Kidney capillary endothelial cell (primary cell): ENCODE measurements around the gene MLST8.

Experiments
- DNase-seq: peaks from one replicate; pipeline ENCODE4 v3.0.0-alpha.2; 2018; ENCODE audit warnings: low spot score

The MLST8 gene

DNA sequence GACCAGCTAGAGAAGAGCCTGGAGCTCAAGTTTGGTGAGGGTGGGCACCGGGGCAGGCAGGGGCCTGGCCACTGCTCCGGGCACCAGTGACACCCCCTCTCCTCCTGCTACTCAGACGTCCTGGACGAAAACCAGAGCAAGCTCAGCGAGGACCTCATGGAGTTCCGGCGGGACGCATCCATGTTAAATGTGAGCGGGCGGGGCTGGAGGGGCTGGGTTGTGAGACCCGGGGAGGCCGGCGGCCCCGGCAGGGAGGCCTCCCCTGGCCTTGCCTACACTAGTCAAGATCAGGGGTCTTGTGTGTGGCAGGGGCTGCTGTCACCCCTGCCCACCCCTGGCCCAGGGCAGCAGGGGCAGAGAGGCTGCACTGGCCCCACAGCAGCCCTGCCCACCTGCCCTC, 31.9 kb upstream of the MLST8 start:
- no peak for DNase-seq

DNA sequence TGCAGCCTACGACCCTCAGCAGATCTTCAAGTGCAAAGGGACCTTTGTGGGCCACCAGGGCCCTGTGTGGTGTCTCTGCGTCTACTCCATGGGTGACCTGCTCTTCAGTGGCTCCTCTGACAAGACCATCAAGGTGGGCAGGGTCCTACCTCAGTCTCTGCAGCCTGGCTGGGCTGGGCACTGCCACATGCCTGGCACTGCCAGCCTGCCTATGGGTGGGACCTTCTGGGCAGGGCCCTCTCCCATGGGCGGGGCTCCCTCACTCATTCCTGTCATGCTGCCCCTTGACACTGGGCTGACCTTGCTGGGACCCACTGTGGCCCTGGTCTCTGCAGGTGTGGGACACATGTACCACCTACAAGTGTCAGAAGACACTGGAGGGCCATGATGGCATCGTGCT, 31.3 kb upstream of the MLST8 start:
- DNase-seq: no peak

DNA sequence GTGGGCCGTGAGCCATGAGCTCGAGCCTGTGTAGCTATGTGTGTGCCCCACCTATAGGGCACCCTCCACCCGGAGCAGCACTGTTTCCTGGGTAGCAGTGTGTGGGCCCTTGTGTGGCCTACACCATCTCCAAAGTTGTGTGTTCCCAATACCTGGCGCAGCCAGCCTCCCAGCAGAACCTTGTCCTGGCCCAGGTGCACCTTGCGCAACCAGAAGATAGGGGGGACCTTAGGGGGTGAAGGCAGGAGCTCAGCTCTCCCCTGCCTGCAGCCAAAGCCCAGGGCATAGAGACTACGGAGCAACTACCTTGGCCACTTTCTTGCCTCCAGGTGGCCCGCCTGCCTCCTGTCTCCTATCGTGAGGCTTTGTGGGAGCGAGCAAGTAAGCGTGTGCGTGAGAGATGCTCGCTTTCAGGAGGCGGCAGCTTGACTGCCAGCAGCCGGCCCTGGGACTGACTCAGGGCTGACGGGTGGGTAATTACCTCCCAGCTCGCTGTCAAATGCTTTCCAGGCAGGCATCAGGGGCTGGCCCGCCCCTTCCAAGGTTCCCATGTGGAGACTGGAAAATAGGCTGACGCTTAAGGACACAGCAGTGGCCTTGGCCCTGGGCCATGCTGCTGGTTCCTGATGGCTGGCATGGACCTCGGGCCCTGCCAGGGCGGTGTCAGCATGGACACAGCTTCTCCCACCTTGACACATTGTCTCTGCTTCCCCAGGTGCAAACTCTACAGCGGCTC, 30.7 kb upstream of the MLST8 start:
- no peak for DNase-seq

DNA sequence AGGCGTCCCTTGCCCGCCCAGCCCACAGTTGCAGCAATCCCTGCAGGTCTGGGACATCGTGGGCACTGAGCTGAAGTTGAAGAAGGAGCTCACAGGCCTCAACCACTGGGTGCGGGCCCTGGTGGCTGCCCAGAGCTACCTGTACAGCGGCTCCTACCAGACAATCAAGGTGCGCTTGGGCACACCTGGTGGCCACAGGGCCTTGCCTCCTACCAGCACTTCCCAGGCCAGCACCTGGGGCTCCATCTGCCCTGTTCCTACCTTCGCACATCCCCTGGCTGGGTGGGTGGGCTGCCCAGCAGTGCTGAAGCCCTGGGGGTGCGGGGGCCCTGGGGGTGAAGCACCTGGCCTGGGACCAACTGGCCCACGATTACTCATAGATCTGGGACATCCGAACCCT, 29.8 kb upstream of the MLST8 start:
- no peak for DNase-seq

DNA sequence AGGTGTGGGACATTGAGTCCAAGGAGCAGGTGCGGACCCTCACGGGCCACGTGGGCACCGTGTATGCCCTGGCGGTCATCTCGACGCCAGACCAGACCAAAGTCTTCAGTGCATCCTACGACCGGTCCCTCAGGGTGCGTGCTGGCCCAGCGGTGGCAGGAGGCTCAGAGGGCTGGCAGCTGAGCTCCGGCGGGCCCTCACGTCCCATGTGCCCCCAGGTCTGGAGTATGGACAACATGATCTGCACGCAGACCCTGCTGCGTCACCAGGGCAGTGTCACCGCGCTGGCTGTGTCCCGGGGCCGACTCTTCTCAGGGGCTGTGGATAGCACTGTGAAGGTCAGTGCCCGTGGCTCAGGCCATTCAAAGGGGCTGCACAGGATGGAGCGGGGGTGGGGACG, 29.2 kb upstream of the MLST8 start:
- no peak for DNase-seq

DNA sequence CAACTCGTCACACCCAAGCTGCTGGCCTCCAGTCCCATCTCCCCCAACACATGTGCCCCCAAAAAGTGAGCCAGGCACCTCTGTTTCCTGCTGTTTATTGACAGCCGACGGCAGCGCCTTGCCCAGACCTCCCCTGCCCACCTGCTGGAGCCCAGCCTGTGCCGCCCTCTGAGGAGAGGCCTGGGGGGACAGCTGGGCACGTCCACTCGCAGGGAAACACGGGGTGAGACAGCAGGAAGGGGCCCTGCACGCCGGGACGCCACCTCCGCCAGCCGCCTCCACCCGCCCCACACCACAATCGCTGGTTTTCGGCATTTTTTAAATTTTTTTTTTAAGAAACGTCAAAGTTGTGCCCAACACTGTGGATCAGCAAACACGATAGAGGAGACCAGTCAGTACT, 28.2 kb upstream of the MLST8 start:
- DNase-seq: no peak

DNA sequence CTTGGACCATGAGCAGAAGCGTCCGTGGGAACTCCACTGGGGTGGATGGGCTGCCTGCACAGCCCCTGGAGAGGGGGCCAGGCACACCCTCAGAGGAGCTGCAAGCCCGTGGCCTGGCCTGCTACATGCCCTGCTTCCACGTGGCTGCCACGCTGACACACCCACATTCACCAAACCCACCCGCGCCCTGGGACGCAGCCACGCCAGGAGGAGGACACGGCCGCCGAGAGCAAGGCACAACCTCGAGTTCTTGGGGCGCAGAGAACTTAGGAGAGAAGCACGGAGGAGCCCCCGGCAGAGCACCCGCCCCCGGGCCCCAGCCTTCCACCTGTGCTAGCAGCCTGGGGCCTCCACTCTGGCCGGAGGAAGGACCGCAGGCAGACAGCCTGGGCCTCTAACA, 27.7 kb upstream of the MLST8 start:
- no peak for DNase-seq

DNA sequence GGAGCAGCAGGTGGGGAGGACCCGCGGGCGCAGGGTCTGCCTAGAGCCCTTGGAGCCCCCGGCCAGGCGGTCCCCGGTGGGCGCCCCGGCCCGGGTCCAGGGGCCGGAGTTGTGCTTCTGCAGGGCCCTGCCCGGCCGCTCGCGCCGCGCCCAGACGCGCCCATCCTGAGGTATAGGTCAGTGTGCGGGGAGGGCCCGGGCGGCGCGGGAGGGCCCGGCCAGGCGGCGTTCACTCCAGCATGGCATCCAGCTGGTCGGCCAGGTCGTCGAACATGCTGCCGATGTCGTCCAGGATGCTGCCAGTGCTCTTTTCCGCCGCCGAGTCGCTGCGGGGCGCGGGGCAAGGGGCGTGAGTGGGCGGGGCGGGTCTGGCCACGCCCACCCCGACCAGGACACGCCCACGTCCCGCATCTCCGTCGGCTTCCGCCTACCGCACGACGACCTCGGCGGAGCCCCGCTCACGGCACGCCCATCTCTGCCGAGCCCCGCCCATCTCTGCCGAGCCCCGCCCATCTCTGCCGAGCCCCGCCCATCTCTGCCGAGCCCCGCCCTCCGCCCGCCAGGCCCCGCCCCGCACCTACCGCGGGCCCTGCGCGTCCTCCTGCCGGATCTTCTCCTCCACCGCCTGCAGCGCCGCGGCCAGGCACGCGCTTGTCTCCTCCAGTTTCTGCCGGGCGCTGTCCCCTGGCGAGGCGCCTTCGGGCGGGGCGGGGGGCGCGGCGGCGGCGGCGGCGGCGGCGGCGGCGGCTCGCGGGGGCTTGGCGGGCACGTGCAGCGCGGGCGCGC, 26.7 kb upstream of the MLST8 start:
- DNase-seq: peak; percentile 41

DNA sequence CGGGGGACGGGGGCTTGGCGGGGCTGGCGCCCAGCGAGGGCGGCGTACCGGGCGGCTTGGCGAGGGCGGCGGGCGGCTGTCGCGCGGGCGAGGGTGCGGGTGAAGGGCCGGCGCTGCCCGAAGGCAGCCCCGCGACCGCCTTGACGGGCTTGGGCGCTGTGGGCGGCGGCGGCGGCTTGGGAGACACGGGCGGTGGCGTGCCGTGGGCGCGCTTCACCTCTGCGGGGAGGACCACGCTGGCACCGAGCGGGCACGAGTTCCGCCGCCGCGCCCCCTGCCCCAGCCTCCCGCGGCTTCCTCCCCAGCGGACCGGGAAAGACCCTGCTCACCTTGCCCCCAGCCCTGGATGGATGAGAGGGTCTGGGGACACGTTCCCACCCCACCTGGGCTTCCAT, 26.1 kb upstream of the MLST8 start:
- no peak for DNase-seq

DNA sequence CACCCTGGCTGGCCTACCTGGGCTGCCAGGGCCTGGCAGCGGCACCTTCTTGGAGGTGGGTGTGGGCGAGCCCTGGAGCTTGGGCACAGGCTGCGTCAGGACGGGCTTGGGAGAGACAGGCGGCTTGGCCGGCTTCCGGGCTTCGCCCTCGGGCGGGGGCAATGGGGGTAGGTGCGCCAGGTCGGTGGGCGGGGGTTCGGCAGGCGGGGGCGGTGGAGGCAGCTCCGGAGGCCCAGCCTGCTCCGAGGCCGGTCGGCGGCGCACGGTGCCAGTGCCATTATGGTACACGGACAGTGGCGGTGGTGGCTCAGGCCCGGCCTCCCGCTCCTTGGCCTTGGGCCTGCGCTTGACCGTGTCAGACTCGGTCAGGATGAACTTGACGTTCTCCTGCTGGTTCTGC, 25.7 kb upstream of the MLST8 start:
- DNase-seq: no peak

DNA sequence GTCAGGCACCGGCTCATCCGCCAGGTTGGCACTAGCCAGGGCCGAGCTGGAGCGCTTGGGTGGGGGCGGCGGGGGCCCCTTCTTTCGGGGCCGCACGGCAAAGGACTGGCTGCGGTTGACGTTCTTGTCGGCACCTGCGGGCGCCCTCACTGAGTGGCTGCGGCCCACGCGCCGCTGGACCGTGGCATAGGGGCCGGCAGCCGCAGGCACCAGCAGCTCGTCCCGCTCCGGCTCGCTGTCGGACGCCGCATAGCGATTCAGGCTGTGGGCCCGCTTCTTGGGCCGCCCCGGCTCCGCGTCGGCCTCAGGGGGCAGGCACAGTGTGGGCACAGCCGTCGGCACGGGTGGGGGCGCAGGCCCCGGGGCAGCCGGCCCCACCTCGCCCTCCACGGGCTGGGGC, 24.8 kb upstream of the MLST8 start:
- DNase-seq: no peak

DNA sequence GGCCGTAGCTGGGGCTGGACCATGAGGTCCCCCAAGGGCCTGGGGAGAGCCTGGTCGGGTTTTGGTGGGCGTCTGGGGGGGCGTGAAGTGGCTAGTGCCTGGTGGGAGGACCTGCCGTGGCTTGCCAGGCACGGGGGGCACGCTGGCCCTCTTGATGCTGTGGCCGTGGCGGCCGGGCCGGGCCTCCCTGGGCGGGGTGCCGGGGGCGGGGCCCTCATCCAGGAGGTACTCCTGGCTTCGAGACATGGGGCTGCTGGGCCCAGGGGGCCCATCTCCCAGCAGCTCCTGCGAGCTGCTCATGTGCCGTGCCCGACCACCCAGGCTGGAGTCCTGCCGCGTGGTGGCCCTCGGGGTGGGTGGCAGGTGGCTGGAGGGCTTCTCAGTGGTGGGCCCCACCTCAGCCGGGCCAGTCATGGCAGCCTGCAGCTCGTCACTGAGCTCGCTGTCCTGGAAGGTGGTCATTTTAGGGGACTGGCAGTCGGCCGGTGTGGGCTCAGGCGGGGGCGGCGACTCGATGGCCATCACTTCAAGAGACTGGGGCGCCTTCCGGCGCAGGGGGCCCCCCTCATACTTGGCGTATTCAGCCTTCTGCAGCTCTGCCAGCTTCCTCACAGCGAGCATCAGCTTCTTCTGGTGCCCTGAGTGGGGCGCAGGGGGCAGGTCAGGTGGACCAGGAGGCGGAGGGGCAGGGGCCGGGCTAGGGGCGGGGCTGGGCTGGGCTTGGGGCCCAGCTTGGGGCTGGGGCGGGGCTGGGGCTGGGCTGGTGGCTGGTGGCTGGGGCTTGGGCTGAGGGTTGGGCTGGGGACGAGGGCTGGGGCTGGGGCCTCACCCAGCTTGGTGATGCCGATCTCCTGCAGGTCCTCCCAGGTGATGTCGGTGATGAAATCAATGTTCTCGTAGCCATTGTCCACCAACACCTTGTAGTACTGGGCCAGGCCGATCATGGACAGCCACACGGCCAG, 24.0 kb upstream of the MLST8 start:
- no peak for DNase-seq

DNA sequence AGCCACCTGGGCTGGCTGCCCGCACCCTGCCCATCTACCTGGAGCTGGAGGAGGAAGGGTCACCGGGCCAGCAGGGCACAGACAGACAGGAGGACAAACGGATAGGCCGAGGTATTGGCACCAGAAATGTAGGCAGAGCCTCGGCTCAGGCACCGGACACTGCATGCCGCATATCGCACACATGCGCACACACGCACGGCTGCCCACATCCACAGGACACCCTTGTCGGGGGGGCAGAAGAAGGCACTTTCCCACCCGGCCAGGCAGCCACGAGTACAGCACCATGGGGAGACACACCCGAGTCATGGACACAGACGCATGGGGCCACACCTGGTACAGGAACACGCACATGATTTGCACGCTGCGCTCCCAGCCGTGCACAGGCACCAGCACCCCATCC, 23.3 kb upstream of the MLST8 start:
- no peak for DNase-seq

DNA sequence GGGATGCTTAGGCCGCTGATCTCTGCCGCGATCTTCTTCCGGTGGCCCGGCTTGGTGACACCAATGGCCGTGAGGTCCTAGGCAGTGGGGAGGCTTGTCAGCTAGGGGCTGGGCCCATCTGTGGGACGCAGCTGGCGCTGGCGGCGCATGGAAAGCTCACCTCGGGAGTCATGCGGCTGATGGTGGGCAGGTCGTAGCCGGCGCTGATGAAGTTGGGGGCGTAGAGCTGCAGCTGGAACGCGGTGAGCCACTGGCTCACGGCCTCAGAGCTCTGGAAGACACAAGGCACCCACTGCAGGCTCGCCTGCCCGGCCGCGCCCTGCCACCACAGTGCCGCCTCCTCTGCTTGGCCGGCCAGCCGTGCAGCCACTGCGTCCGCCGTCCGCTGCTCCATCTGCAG, 21.6 kb upstream of the MLST8 start:
- no peak for DNase-seq

DNA sequence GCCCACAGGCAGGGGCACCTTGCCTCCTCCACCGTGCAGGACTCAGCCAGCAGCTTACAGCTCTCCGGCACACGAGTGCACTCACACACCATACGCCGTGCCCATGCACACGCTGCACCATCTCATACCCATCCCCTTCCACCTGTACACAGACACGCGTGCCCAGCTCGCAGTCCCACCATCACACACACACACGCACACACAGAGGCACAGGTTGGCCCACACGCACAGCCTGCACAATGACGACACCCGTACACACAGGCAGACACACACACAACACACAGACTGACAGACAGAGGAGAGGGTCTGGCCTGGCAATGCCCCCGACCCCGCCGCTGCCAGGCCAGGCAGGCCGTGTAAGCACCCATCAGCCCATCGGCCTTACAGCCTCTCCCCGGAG, 20.9 kb upstream of the MLST8 start:
- DNase-seq: no peak

DNA sequence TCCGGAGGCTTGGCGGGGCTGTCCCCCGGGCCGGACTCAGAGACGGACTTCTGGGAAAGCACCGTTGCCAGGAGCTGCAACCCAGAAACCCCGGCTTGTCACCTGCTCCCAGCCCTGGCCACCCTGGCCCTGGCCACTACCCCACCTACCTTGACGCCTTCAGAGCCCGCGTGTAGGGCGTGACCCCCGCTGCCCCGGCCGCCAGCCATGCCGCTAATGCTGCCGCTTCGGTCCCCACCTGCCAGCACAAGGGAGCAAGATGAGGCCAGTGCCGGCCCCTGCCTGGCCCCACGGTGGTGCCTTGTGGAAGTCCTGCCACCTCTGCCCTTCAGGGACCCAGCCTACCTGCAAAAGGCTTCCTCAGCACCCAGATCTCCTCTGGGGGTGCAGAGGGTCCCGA, 20.3 kb upstream of the MLST8 start:
- no peak for DNase-seq

DNA sequence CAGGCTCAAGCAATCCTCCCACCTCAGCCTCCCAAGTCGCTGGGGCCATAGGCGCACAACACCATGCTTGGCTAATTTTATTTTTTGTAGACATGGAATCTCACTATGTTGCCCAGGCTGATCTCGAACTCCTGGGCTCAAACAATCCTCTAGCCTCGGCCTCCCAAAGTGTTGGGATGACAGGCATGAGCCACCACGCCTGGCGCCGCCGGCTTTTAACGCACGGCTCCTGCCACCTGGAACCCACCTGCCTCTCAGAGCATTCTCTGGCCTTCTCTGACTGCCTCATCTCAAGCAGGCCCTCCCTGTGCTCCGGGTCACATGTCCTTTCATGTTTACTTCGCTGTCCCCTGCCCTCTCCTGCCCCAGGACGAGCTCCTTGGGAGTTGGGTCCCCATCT, 19.2 kb upstream of the MLST8 start:
- DNase-seq: no peak

DNA sequence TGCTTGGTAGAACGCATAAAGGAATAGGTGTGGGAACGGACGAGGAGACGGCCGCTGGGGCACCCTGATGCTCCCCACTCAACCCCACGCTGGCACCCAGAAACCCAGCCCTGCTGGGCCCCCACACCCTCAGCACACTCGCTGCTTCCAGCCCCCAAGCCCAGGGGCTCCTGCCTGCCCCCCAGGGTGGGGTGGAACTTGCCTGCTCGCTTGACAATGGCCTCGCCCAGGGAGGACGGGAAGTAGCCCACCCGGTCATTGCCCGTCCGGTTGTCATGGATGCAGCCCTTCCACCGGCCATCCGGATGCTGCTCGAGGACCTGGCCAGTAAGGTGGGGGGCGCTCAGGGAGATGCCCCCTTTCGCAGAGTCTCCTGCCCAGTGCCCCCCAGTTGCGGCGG, 18.7 kb upstream of the MLST8 start:
- no peak for DNase-seq

DNA sequence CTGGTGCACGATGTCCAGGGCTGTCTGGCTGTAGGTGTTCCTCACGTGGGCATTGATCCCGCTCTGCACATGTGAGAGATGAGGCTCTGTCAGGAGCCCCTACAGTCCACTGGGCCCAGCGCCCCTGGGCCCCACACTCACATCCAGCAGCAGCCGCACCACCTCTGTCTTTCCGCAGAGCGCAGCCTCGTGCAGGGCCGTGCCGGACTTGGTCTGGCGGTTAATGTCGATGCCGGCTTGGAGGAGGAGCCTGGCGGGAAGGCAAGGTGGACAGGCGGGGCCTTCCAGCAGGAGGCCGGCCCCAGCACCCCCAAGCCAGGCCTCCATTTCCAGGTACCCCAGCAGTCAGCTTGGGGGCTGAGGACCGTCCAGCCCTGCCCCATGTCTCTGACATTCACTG, 18.0 kb upstream of the MLST8 start:
- no peak for DNase-seq

DNA sequence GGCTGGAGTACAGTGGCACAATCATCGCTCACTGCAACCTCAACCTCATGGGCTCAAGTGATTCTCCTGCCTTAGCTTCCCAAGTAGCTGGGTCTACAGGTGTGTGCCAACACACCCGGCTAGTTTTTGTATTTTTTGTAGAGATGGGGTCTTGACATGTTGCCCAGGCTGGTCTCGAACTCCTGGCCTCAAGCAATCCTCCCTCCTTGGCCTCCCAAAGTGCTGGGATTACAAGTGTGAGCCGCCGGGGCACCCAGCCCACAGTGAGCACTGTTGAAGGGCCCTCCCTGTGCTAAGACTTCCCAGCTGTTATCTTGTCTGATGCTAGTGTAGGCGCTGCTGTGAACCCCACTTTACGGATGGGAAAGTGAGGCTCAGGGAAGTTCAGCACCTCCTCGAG, 16.9 kb upstream of the MLST8 start:
- DNase-seq: no peak

DNA sequence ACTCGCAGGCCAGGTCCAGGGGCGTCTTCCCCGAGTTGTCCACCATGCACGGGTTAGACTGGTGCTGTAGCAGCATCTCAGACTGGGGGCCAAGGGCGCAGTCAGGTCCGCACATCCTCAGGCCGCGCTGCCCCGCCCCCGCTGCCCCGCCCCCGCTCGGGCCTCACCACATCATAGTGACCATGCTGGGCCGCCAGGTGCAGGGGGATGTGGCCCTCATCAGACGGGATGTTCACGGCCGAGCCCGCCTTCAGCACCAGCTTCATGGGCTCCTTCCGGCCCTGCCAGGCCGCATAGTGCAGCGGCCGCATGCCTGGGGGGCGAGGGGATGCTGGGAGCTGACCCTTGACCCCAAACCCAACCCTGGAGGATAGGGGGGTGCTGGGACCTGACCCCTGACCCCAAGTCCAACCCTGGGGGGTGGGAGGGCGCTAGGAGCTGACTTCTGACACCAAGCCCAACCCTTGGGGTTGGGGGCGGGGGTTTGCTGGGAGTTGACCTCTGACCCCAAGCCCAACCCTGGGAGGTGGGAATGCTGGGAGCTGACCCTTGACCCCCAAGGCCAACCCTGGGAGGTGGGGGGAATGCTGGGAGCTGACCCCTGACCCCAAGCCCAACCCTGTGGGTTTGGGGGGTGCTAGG, 15.9 kb upstream of the MLST8 start:
- no peak for DNase-seq

DNA sequence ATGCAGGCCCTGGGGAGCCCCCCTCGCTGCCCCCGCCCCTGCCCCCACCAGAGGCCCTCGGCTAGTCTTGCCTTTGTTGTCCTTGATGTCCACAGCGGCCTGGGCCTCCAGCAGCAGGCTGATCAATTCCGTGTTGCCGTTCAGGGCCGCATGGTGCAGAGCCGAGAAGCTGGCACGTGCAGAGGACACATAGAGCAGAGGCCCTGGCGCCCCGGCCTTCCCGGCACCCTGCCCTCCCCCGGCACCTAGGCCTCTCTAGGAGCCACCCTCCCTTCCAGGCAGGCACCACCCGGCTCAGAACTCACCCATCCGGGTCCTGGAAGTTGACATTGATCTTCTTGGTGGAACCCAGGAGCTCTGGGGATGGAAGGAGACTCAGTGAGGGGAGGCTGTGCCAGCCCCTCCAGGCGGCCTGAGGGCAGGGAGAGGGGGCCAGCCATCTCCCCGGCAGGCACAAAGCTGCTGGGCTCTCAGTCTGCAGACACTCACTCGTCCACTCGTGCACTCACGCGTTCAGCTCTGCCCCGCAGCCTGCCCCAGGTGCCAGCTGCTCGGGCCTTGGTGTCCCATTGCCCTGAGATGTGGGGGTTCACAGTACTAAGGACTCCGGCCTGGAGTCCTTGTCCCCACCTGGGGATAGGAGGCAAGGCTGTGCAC, 15.1 kb upstream of the MLST8 start:
- DNase-seq: no peak
